Glomerular endothelial cell (primary cell): Measurements from ENCODE around the gene TFF2. TPM values are rescaled to one million over a fixed set of nuclear protein-coding genes. Genes with fewer than 3 reads are reported as not detected.

Experiments used
- DNase-seq: peaks from one replicate; pipeline ENCODE4 v3.0.0-alpha.2; 2011; ENCODE audit warnings: low read depth, low spot score; ENCODE audit errors: extremely low read depth
- total RNA-seq: library from RNA; depleted of rRNA; stranded (reverse); fragments of >200 nt; gene quantifications from 2 replicates; pipeline ENCODE4 v1.2.3, GENCODE V29; 2015

TFF2 gene
- total RNA-seq, 1 donor from 2014 or later = not detected

- no peak for DNase-seq
Observed at GRCh38 chr21:42347601-42348327, 3.0 kb downstream of the TFF2 start.

GRCh38 chr21:42346866-42347600 lies 3.8 kb downstream of the TFF2 start:
- no peak for DNase-seq

GRCh38 chr21:42346441-42346840 lies 4.4 kb downstream of the TFF2 start:
- DNase-seq = no peak

- DNase-seq = no peak
Observed at GRCh38 chr21:42344631-42345030, 6.2 kb downstream of the TFF2 start.

GRCh38 chr21:42343963-42344510 lies 6.8 kb downstream of the TFF2 start:
- no peak for DNase-seq

- DNase-seq = no peak
Observed at GRCh38 chr21:42343556-42343955, 7.2 kb downstream of the TFF2 start.

- DNase-seq = no peak
Observed at GRCh38 chr21:42343101-42343500, 7.7 kb downstream of the TFF2 start.

- no peak for DNase-seq
Observed at GRCh38 chr21:42341776-42342542, 8.8 kb downstream of the TFF2 start.

GRCh38 chr21:42340187-42341050 lies 10.4 kb downstream of the TFF2 start:
- no peak for DNase-seq

- DNase-seq = no peak
Observed at GRCh38 chr21:42338729-42339715, 11.8 kb downstream of the TFF2 start.

GRCh38 chr21:42337830-42338728 lies 12.7 kb downstream of the TFF2 start:
- DNase-seq = peak; percentile 9

- no peak for DNase-seq
Observed at GRCh38 chr21:42337276-42337675, 13.5 kb downstream of the TFF2 start.

- no peak for DNase-seq
Observed at GRCh38 chr21:42336054-42336453, 14.7 kb downstream of the TFF2 start.

GRCh38 chr21:42332557-42333317 lies 18.1 kb downstream of the TFF2 start:
- DNase-seq = no peak

GRCh38 chr21:42331660-42332059 lies 19.1 kb downstream of the TFF2 start:
- DNase-seq = no peak

- DNase-seq = no peak
Observed at GRCh38 chr21:42330380-42331371, 20.1 kb downstream of the TFF2 start.
